Stimulated activated CD4-positive, alpha-beta T cell treated with anti-CD3 and anti-CD28 coated beads, Interleukin-12 subunit alpha, Interleukin-12 subunit beta, amount 100 ng/mL, for 24 hours (primary cell): Measurements from ENCODE around the gene ENTPD1.
"Not testable (repeated sequence)": the region's sequence is repeated elsewhere in the genome, so short reads cannot be mapped to it uniquely, and the experiment has no call there.

Experiments
- DNase-seq, 2 experiments: peaks; one replicate each; pipeline ENCODE4 v3.0.0-alpha.2; 2020; ENCODE audit warnings: low read depth in 2 of 2

Gene ENTPD1

DNA sequence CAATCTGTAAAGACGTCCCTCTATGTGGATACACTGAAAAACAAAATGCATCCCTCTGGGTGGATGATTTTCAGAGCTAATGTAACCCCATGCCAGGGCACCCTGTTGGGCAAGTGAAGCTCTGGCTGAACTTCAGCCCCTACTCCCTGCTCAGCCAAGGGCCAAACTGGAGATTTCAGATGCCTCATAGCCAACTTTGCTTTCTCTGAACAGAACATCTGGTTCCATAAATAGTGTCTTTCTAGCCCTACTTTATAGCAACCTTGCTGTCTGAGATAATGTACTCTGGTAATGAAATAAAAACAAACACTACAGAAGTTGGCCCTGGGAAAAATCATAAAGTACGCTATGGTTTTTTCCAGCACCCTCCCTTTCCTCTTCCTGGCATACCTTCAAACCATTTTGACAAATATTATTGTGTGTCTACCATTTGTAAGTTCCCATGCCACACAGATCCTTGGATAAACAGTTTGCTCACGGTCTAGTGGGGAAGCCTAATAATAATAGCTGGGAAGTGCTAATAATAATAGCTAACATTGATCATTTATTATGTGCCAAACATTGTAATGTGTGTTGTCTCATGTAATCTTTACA lies 3.4 kb downstream of the ENTPD1 start:
- DNase-seq = no peak

- no peak for DNase-seq
Measured at GRCh38 chr10:95761939-95762492, 6.1 kb downstream of the ENTPD1 start.

GRCh38 chr10:95767884-95768556 lies 12.1 kb downstream of the ENTPD1 start:
- DNase-seq = no peak

DNA sequence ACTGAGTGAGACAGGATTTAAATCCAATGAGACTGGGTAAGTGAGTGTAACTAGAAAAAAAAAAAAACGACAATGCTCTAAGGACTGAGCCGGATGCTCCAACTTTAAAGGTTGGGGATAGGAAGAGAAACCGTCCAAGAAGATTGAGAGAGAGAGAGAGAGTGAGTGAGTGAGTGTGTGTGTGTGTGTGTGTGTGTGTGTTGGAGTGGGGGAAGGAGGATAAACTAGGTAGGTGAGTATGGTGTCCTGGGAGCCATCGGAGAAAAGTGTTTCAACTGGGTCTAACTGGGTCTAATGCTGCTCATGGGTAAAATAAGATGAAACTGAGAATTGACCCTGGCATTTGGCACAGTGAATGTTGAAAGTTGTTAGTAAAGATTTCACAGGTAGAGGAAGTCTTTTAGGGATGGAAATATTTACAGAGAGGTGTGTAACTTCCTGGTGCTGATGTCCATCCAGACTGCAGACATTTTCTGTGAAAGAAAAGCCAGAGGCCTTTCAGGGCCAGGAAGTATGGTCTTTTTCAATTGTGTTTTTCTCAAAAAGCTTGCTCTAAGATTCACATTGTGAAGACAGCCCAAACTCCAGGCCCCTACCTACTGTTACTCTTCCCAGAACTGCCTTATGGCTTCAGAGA lies 14.2 kb downstream of the ENTPD1 start:
- no peak for DNase-seq

DNA sequence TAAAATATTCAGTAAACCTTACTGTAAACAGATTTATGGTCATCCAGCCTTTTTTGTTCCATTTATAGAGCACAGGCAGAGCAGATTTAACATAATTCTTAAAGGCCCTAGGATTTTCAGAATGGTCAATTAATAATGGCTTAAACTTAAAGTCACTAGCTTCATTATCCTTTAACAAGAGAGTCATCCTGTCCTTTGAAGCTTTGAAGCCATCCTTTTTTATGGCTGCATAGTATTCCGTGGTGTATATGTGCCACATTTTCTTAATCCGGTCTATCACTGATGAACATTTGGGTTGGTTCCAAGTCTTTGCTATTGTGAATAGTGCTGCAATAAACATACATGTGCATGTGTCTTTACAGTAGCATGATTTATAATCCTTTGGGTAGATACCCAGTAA lies 17.5 kb downstream of the ENTPD1 start:
- not testable (repeated sequence) for DNase-seq

- not testable (repeated sequence) for DNase-seq
Measured at GRCh38 chr10:95777638-95778037, 21.7 kb downstream of the ENTPD1 start.

DNA sequence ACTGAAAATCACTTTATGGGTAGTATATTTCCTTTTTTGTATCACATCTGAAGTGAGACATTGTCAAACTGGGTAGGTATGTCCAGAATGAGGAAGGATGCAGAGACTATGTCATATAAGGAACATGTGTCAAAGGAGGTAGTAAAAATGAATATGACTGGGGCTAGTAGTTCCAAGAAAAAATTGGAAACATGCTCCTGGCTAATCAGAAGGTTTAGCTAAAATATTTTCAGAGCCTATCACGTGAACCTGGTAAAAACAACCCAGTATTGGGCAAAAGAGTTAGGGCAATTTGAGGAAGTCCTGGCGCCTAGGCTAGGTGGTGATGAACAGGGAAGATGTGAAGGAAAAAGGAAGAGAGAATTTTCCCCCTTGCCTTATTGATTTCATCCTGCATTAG lies 26.4 kb downstream of the ENTPD1 start:
- no peak for DNase-seq

DNA sequence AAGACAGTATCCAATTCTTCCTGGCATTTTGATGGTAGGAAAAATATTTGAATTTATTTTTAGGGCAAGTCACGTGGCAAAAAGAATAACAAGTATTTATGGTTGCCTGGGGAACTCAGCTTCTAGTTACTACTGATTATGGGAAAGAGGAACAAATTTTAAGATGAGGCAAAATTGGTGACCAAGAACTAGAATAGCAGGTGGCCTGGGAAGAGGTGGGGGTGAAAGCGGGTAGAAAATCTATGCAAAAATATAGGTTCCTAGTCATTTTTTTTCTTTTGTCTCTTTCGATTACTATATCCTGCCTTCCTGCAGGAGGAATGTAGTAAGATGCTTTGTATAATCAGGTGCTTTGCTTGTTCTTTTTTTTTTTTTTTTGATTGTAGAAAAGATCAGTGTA lies 27.8 kb downstream of the ENTPD1 start:
- no peak for DNase-seq

- no peak for DNase-seq
Measured at GRCh38 chr10:95784279-95784913, 28.4 kb downstream of the ENTPD1 start.

DNA sequence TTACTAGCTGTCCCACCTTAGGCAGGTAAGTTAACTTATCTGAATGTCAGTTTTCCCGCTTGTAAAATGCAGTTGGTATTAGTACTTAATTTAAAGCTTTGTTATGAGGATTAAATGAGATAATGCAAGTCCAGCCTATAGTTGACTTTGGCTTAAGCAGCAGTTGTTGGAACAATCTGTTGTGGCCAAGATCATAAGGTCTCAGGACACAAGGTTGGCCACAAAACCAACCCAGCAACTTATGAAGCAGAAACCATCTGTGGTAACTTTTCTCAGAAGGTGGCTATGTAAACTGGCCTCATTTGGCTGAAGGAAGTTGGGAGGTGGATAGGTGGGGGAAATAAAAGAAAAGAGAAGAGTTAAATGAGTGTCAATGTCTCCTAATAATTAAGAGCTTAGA lies 29.4 kb downstream of the ENTPD1 start:
- no peak for DNase-seq

- DNase-seq = no peak
Measured at GRCh38 chr10:95785942-95786669, 30.1 kb downstream of the ENTPD1 start.

- DNase-seq = no peak
Measured at GRCh38 chr10:95787447-95787846, 31.5 kb downstream of the ENTPD1 start.

DNA sequence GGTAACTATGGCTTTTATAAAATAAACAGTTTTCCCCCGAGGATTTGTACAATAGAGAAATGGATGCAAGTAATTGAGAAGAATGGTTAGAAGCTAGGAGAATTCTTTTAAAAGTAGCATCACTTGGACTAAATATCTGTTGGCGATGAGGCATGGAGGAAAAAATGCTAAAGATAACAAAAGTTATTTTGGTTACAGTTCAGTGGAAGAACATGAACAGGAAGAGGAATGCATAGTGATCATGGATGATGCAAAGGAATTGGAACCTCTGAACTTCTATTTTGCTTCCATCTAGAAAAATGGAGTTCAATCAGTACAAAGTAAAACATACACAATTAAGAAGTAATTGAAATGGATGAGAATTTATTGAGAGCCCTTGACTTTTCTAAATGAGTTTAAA lies 32.9 kb downstream of the ENTPD1 start:
- no peak for DNase-seq

- DNase-seq = no peak
Measured at GRCh38 chr10:95789902-95790301, 33.9 kb downstream of the ENTPD1 start.

GRCh38 chr10:95790982-95791381 lies 35.0 kb downstream of the ENTPD1 start:
- DNase-seq = no peak

GRCh38 chr10:95791425-95791979 lies 35.5 kb downstream of the ENTPD1 start:
- no peak for DNase-seq

GRCh38 chr10:95792211-95792780 lies 36.3 kb downstream of the ENTPD1 start:
- no peak for DNase-seq

DNA sequence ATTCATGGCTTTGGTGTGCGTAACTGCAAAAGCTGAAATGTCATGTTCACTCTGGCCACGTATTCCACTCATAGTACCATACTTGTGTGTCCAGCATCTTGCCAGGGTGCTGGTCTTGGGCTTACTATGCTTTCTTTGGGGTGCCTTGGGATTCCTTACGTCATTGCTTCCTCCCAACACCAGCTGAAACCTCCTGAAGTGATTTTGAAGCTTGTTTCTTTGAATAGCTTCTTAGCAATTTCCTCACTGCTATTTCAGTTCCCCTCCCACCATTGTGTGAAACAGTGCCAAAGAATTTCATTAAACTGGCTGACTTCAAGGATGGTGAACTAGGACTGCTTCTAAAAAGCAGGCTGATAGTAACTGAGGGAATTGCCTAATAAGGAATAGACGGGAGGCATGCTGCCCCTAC lies 36.9 kb downstream of the ENTPD1 start:
- DNase-seq = no peak

DNA sequence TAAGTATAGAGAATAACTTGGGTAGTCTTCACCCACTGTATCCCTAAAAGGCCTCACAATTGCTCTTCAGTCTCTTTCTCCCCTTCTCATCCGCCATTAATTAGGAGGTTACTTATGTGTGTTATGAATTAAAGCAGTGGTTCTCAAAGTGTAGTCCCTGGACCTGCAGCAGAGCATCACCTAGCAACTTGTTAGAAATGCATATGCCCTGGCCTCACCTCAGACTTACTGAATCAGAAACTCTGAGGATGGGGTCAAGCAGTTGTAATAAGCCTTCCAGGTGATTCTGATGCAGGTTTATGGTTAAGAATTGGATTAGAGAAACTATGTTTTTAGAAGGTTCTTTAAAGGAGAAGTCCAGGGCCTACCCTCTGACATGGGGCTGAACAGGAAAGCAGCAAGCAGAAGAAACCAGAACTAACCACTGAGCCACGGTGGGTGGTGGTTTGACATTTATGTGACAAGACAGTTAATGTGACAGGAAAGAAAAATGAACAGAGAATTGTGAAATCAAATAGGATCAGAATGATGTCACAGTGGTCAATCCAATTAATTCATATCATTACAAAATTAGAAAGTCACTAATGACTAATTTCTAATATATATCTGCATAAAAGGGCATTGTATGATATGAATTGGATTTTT lies 37.6 kb downstream of the ENTPD1 start:
- no peak for DNase-seq

GRCh38 chr10:95794195-95794594 lies 38.2 kb downstream of the ENTPD1 start:
- DNase-seq = no peak

GRCh38 chr10:95795602-95796001 lies 39.6 kb downstream of the ENTPD1 start:
- DNase-seq = no peak
